ENCODE results near the gene VPS8. TPM values are rescaled to one million over a fixed set of nuclear protein-coding genes. Genes with fewer than 3 reads are reported as not detected.

The VPS8 gene
- total RNA-seq, 2 donors from 2014 or later, result 40.1 to 78.0 TPM

- H3K27ac ChIP-seq, result no peak overlapping the region
- H3K27me3 ChIP-seq (replicated peaks; ENCODE audit: insufficient read depth), result no peaks in the 10 kb centered on the region
- DNase-seq (ENCODE audit: low spot score) (no peak), ATAC-seq (ENCODE audit: insufficient number of reproducible peaks, low FRiP score, low read depth) (no peak)
- H3K4me1 ChIP-seq (ENCODE audit: control insufficient read depth in 1 of 2, low read depth in 2 of 2), result no peaks in the 10 kb centered on the region
- peaks cover 5% of the 10 kb centered on the region for H3K36me3 ChIP-seq
- no peaks in the 10 kb centered on the region for H3K9me3 ChIP-seq
- TF ChIP-seq CTCF (IDR thresholded peaks at IDR 0.05), result no peak
- no peak overlapping the region for H3K4me3 ChIP-seq
These were observed 245.9 kb downstream of the VPS8 start for GRCh38 chr3:185057829-185058228.

- DNase-seq (ENCODE audit: low spot score) (no peak), ATAC-seq (ENCODE audit: insufficient number of reproducible peaks, low FRiP score, low read depth) (no peak)
- H3K36me3 ChIP-seq, result no peaks in the 10 kb centered on the region
- no peaks in the 10 kb centered on the region for H3K4me1 ChIP-seq (ENCODE audit: control insufficient read depth in 1 of 2, low read depth in 2 of 2)
- no peak for TF ChIP-seq CTCF (IDR thresholded peaks at IDR 0.05)
- no peak overlapping the region for H3K4me3 ChIP-seq
- no peaks in the 10 kb centered on the region for H3K27me3 ChIP-seq (replicated peaks; ENCODE audit: insufficient read depth)
- no peak overlapping the region for H3K27ac ChIP-seq
- no peaks in the 10 kb centered on the region for H3K9me3 ChIP-seq
These were observed 246.8 kb downstream of the VPS8 start for GRCh38 chr3:185058796-185059195.

GRCh38 chr3:185059766-185060165 is 247.8 kb downstream of the VPS8 start:
- Histone ChIP-seq H3K27me3 (replicated peaks; ENCODE audit: insufficient read depth) (no peaks in the 10 kb centered on the region), H3K27ac (no peak overlapping the region), H3K4me1 (ENCODE audit: control insufficient read depth in 1 of 2, low read depth in 2 of 2) (no peaks in the 10 kb centered on the region), H3K9me3 (no peaks in the 10 kb centered on the region), H3K4me3 (no peak overlapping the region), H3K36me3 (no peaks in the 10 kb centered on the region)
- TF ChIP-seq CTCF (IDR thresholded peaks at IDR 0.05), result no peak
- DNase-seq (ENCODE audit: low spot score), result no peak
- no peak for ATAC-seq (ENCODE audit: insufficient number of reproducible peaks, low FRiP score, low read depth)

GRCh38 chr3:185060655-185061054 is 248.7 kb downstream of the VPS8 start:
- no peak for DNase-seq (ENCODE audit: low spot score)
- no peak overlapping the region for H3K4me3 ChIP-seq
- H3K9me3 ChIP-seq, result no peaks in the 10 kb centered on the region
- no peak overlapping the region for H3K27ac ChIP-seq
- H3K4me1 ChIP-seq (ENCODE audit: control insufficient read depth in 1 of 2, low read depth in 2 of 2), result no peaks in the 10 kb centered on the region
- no peak for TF ChIP-seq CTCF (IDR thresholded peaks at IDR 0.05)
- ATAC-seq (ENCODE audit: insufficient number of reproducible peaks, low FRiP score, low read depth), result no peak
- H3K27me3 ChIP-seq (replicated peaks; ENCODE audit: insufficient read depth), result no peaks in the 10 kb centered on the region
- no peaks in the 10 kb centered on the region for H3K36me3 ChIP-seq

- no peaks in the 10 kb centered on the region for H3K9me3 ChIP-seq
- H3K27me3 ChIP-seq (replicated peaks; ENCODE audit: insufficient read depth), result no peaks in the 10 kb centered on the region
- H3K27ac ChIP-seq, result no peak overlapping the region
- no peaks in the 10 kb centered on the region for H3K36me3 ChIP-seq
- DNase-seq (ENCODE audit: low spot score), result no peak
- no peak overlapping the region for H3K4me3 ChIP-seq
- no peak for ATAC-seq (ENCODE audit: insufficient number of reproducible peaks, low FRiP score, low read depth)
- TF ChIP-seq CTCF (IDR thresholded peaks at IDR 0.05), result no peak
- no peaks in the 10 kb centered on the region for H3K4me1 ChIP-seq (ENCODE audit: control insufficient read depth in 1 of 2, low read depth in 2 of 2)
These were observed 250.2 kb downstream of the VPS8 start for GRCh38 chr3:185062191-185062590.

All from thoracic aorta (tissue), 2 donors.